ENCODE results near the gene GALK2.

DNA sequence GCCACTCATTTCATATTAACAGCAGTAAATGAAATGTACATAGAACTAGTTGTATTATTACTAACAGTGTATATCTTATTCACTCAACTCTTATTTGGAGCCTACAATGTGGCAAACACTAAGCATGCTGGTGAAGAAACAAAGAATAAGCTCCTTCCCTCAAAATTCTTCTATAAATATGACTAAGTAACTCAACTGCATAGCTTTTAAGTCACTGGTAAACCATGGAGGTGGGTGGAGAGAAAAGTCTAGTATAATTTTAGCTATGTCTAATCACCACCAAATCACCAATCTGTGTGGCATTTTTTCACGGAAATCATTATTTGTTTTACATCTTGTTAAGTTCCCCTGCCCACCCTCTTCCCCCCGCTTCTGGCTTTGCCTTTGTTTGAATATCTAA, 32.2 kb upstream of the GALK2 start:
- TF ChIP-seq CTCF (conservative IDR thresholded peaks at IDR 0.05; ENCODE audit: low read length) (no peak), EZH2phosphoT487 (IDR thresholded peaks at IDR 0.05; ENCODE audit: borderline replicate concordance, low read depth, low read length) (no peak)

Data from OCI-LY7 (cell line).